HAP-1 (cell line): ENCODE data around the gene WDFY2.

Source experiments
- DNase-seq, 2 experiments: peaks; one replicate each; pipeline ENCODE4 v3.0.0-alpha.2; 2016 to 2020; ENCODE audit warnings: low spot score in 2 of 2
- H3K27me3 ChIP-seq: fragments of 250-450 bp; sonication (Bioruptor Pico); 2 replicates; pipeline ENCODE4 v1.5.1; 2020; ENCODE audit warnings: low read depth, mild to moderate bottlenecking, moderate library complexity
- H3K36me3 ChIP-seq: fragments of 250-450 bp; sonication (Bioruptor Pico); replicated peaks from 2 replicates; pipeline ENCODE4 v1.5.1; 2020; ENCODE audit warnings: mild to moderate bottlenecking
- H3K4me1 ChIP-seq: fragments of 250-450 bp; sonication (Bioruptor Pico); 2 replicates; pipeline ENCODE4 v1.5.1; 2020; ENCODE audit warnings: mild to moderate bottlenecking
- H3K4me3 ChIP-seq: fragments of 250-450 bp; sonication (Bioruptor Pico); 2 replicates; pipeline ENCODE4 v1.5.1; 2020; ENCODE audit warnings: mild to moderate bottlenecking, moderate library complexity
- H3K9me3 ChIP-seq: fragments of 250-450 bp; sonication (Bioruptor Pico); 2 replicates; pipeline ENCODE4 v1.5.1; 2020; ENCODE audit warnings: mild to moderate bottlenecking, moderate library complexity
- in situ Hi-C: fragments of 300-500 bp; cut with MboI; formaldehyde crosslinking; loops from 3 replicates; pipeline ENCODE4 v1.14.3; 2020; ENCODE audit warnings: low sequenced_read_pairs, inconsistent platforms, mixed read lengths

The WDFY2 gene

GRCh38 chr13:51621602-51622001 is 37.3 kb downstream of the WDFY2 start:
- no peaks in the 10 kb centered on the region for H3K4me1 ChIP-seq
- no peak for DNase-seq

GRCh38 chr13:51623473-51623872 is 39.2 kb downstream of the WDFY2 start:
- Histone ChIP-seq H3K4me1 (no peaks in the 10 kb centered on the region), H3K36me3 (no peaks in the 10 kb centered on the region), H3K27me3 (no peaks in the 10 kb centered on the region), H3K9me3 (no peaks in the 10 kb centered on the region), H3K4me3 (no peak overlapping the region)
- in situ Hi-C loops = no loop called here
- no peak for DNase-seq

More at GRCh38 chr13:51621602-51622001, 37.3 kb downstream of the WDFY2 start:
- Histone ChIP-seq H3K36me3 (no peaks in the 10 kb centered on the region), H3K27me3 (no peaks in the 10 kb centered on the region), H3K9me3 (no peaks in the 10 kb centered on the region), H3K4me3 (no peak overlapping the region)
- in situ Hi-C loops = no loop called here

GRCh38 chr13:51624207-51624606 is 39.9 kb downstream of the WDFY2 start:
- no peak for DNase-seq
- in situ Hi-C loops = no loop called here
- Histone ChIP-seq H3K4me1 (no peaks in the 10 kb centered on the region), H3K27me3 (no peaks in the 10 kb centered on the region), H3K9me3 (no peaks in the 10 kb centered on the region), H3K4me3 (no peak overlapping the region), H3K36me3 (no peaks in the 10 kb centered on the region)

GRCh38 chr13:51624695-51625345 is 40.6 kb downstream of the WDFY2 start:
- no peaks in the 10 kb centered on the region for H3K4me1 ChIP-seq

GRCh38 chr13:51625555-51626345 is 41.5 kb downstream of the WDFY2 start:
- Histone ChIP-seq H3K36me3 (no peaks in the 10 kb centered on the region), H3K9me3 (no peaks in the 10 kb centered on the region), H3K4me3 (no peak overlapping the region), H3K4me1 (no peaks in the 10 kb centered on the region), H3K27me3 (no peaks in the 10 kb centered on the region)
- in situ Hi-C loops = no loop called here
- DNase-seq = no peak

More at GRCh38 chr13:51624695-51625345, 40.6 kb downstream of the WDFY2 start:
- Histone ChIP-seq H3K27me3 (no peaks in the 10 kb centered on the region), H3K4me3 (no peak overlapping the region), H3K9me3 (no peaks in the 10 kb centered on the region), H3K36me3 (no peaks in the 10 kb centered on the region)
- in situ Hi-C loops = no loop called here
- no peak for DNase-seq

GRCh38 chr13:51626749-51627148 is 42.5 kb downstream of the WDFY2 start:
- Histone ChIP-seq H3K4me3 (no peak overlapping the region), H3K4me1 (no peaks in the 10 kb centered on the region), H3K36me3 (no peaks in the 10 kb centered on the region), H3K27me3 (no peaks in the 10 kb centered on the region), H3K9me3 (no peaks in the 10 kb centered on the region)
- no peak for DNase-seq
- in situ Hi-C loops = no loop called here

GRCh38 chr13:51628059-51628852 is 44.0 kb downstream of the WDFY2 start:
- H3K36me3 ChIP-seq = no peaks in the 10 kb centered on the region
- H3K4me1 ChIP-seq = no peaks in the 10 kb centered on the region

GRCh38 chr13:51629491-51630287 is 45.4 kb downstream of the WDFY2 start:
- DNase-seq = no peak
- in situ Hi-C loops = no loop called here
- H3K4me1 ChIP-seq = no peaks in the 10 kb centered on the region; the same call in 1 of the 2 replicates
- H3K9me3 ChIP-seq = no peaks in the 10 kb centered on the region
- H3K36me3 ChIP-seq = no peaks in the 10 kb centered on the region
- H3K4me3 ChIP-seq = no peak overlapping the region
- H3K27me3 ChIP-seq = no peaks in the 10 kb centered on the region

More at GRCh38 chr13:51628059-51628852, 44.0 kb downstream of the WDFY2 start:
- no peak overlapping the region for H3K4me3 ChIP-seq
- in situ Hi-C loops = no loop called here
- H3K9me3 ChIP-seq = no peaks in the 10 kb centered on the region
- DNase-seq = no peak
- no peaks in the 10 kb centered on the region for H3K27me3 ChIP-seq

- H3K4me3 ChIP-seq = no peak overlapping the region
- no peaks in the 10 kb centered on the region for H3K9me3 ChIP-seq
- H3K27me3 ChIP-seq = no peaks in the 10 kb centered on the region
- no peaks in the 10 kb centered on the region for H3K36me3 ChIP-seq
- H3K4me1 ChIP-seq = no peaks in the 10 kb centered on the region; the same call in 1 of the 2 replicates
- DNase-seq = no peak
- in situ Hi-C loops = no loop called here
These were observed 46.0 kb downstream of the WDFY2 start for GRCh38 chr13:51630288-51630615.

GRCh38 chr13:51632591-51633362 is 48.5 kb downstream of the WDFY2 start:
- Histone ChIP-seq H3K9me3 (no peaks in the 10 kb centered on the region), H3K27me3 (no peaks in the 10 kb centered on the region), H3K4me1 (peaks cover 18% of the 10 kb centered on the region), H3K36me3 (no peaks in the 10 kb centered on the region), H3K4me3 (no peak overlapping the region)
- in situ Hi-C loops = no loop called here
- no peak for DNase-seq

GRCh38 chr13:51635137-51635878 is 51.0 kb downstream of the WDFY2 start:
- H3K4me3 ChIP-seq = no peak overlapping the region
- H3K36me3 ChIP-seq = no peaks in the 10 kb centered on the region
- H3K27me3 ChIP-seq = no peaks in the 10 kb centered on the region
- in situ Hi-C loops = no loop called here
- H3K4me1 ChIP-seq = peaks cover 36% of the 10 kb centered on the region
- DNase-seq = no peak
- no peaks in the 10 kb centered on the region for H3K9me3 ChIP-seq

- Histone ChIP-seq H3K4me3 (no peak overlapping the region), H3K9me3 (no peaks in the 10 kb centered on the region), H3K4me1 (peaks cover 36% of the 10 kb centered on the region), H3K27me3 (no peaks in the 10 kb centered on the region), H3K36me3 (no peaks in the 10 kb centered on the region)
- in situ Hi-C loops = no loop called here
- no peak for DNase-seq
These were observed 52.2 kb downstream of the WDFY2 start for GRCh38 chr13:51636349-51636890.
